ENCODE measurements around the gene CLASRP.

The CLASRP gene

DNA sequence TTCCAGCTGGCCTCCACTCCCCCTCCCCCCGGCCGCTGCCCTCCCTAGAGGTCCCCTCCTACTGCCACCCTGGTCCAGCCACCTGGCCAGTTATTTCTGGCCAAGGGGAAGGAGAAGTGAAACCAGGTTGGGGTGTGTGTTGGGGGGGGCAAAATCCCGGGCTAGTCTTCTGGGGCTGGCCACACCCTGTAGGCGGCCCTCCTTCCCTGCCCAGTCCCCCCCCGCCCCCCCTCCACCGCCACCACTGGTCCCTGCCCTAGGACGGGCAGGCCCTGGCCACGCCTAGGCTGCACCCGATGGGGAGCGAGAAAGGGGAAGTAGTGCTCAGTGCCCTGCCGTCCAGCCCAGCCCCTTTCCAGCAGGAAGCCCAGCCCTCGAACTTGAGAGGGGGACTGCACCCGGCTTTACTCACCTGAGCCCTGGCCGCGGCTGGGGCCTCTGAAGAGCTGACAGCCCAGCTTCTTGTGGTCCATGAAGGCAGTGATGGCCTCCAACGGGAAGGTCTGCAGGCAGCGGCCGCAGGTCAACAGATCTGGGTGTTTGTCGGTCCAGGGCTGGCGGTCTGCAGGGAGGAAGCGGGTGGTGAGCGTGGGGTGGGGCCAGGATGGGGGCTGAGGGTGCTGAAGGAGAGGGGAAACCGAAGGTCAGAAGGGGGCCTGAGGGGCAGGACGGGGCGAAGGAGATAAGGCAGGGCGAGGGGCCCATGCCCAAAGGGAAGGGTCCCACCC lies 36.6 kb downstream of the CLASRP start:
- peaks cover 16% of the 10 kb centered on the region; the same call in 1 of the 2 replicates for H4K20me1 ChIP-seq (ENCODE audit: insufficient read depth, low read length)
- peak overlapping the region; percentile 94 for H3K9ac ChIP-seq (ENCODE audit: low read length)
- DNase-seq = peak; percentile 94
- peak overlapping the region; percentile 91 for H3K4me3 ChIP-seq (ENCODE audit: low read length)
- H3K9me3 ChIP-seq (replicated peaks; ENCODE audit: insufficient read depth, low read length) = no peaks in the 10 kb centered on the region
- peaks cover 35% of the 10 kb centered on the region for H3F3A ChIP-seq (ENCODE audit: insufficient read depth, low read length)
- TF ChIP-seq, protein P1, sequence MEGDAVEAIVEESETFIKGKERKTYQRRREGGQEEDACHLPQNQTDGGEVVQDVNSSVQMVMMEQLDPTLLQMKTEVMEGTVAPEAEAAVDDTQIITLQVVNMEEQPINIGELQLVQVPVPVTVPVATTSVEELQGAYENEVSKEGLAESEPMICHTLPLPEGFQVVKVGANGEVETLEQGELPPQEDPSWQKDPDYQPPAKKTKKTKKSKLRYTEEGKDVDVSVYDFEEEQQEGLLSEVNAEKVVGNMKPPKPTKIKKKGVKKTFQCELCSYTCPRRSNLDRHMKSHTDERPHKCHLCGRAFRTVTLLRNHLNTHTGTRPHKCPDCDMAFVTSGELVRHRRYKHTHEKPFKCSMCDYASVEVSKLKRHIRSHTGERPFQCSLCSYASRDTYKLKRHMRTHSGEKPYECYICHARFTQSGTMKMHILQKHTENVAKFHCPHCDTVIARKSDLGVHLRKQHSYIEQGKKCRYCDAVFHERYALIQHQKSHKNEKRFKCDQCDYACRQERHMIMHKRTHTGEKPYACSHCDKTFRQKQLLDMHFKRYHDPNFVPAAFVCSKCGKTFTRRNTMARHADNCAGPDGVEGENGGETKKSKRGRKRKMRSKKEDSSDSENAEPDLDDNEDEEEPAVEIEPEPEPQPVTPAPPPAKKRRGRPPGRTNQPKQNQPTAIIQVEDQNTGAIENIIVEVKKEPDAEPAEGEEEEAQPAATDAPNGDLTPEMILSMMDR (IDR thresholded peaks at IDR 0.05; ENCODE audit: low read length) = no peak
- no peak for TF ChIP-seq EZH2phosphoT487 (IDR thresholded peaks at IDR 0.05; ENCODE audit: low read length)
- TF ChIP-seq EZH2 (optimal IDR thresholded peaks at IDR 0.05; ENCODE audit: low read depth, low read length) = no peak
- no peaks in the 10 kb centered on the region for H3K27me3 ChIP-seq (replicated peaks; ENCODE audit: insufficient read depth, low read length)
- peak overlapping the region; percentile 76 for H3K27ac ChIP-seq (ENCODE audit: low read length)
- H3K9me2 ChIP-seq (replicated peaks; ENCODE audit: insufficient read depth, low read length) = no peaks in the 10 kb centered on the region
- H2AFZ ChIP-seq (ENCODE audit: low read length) = peak overlapping the region; percentile 30; the same call in 1 of the 2 replicates
- peaks cover 18% of the 10 kb centered on the region for H3K4me1 ChIP-seq (ENCODE audit: low read length)
- H3K79me2 ChIP-seq (ENCODE audit: low read length) = peaks cover 67% of the 10 kb centered on the region
- H3K4me2 ChIP-seq (ENCODE audit: low read depth, low read length) = peak overlapping the region; percentile 93
- peaks cover 10% of the 10 kb centered on the region for H3K36me3 ChIP-seq (replicated peaks; ENCODE audit: insufficient read depth, low read length)

- Histone ChIP-seq H3K27ac (ENCODE audit: low read length) (peak within 1 kb of the TSS; percentile 76), H3K4me3 (ENCODE audit: low read length) (peak within 1 kb of the TSS; percentile 91), H3K4me2 (ENCODE audit: low read depth, low read length) (peak within 1 kb of the TSS; percentile 77), H2AFZ (ENCODE audit: low read length) (peak within 1 kb of the TSS; percentile 44; the same call in 1 of the 2 replicates), H3K36me3 (replicated peaks; ENCODE audit: insufficient read depth, low read length) (peaks cover 10% of the 10 kb centered on the region), H3K9me2 (replicated peaks; ENCODE audit: insufficient read depth, low read length) (no peaks in the 10 kb centered on the region), H3K79me2 (ENCODE audit: low read length) (peaks cover 70% of the 10 kb centered on the region), H3K27me3 (replicated peaks; ENCODE audit: insufficient read depth, low read length) (no peaks in the 10 kb centered on the region), H3K4me1 (ENCODE audit: low read length) (peaks cover 18% of the 10 kb centered on the region), H3F3A (ENCODE audit: insufficient read depth, low read length) (peaks cover 30% of the 10 kb centered on the region), H3K9ac (ENCODE audit: low read length) (peak within 1 kb of the TSS; percentile 94), H4K20me1 (ENCODE audit: insufficient read depth, low read length) (peaks cover 11% of the 10 kb centered on the region; the same call in 1 of the 2 replicates), H3K9me3 (replicated peaks; ENCODE audit: insufficient read depth, low read length) (no peaks in the 10 kb centered on the region)
- peak; percentile 94 for DNase-seq
- TF ChIP-seq EZH2 (optimal IDR thresholded peaks at IDR 0.05; ENCODE audit: low read depth, low read length) (no peak), EZH2phosphoT487 (IDR thresholded peaks at IDR 0.05; ENCODE audit: low read length) (no peak)
- TF ChIP-seq, protein P1 (IDR thresholded peaks at IDR 0.05; ENCODE audit: low read length) = no peak
Measured at GRCh38 chr19:45076029-45076850, 37.4 kb downstream of the CLASRP start, which contains the start of gene ZNF296. Gene ZNF296 (minus strand): TSS chr19:45076478. CDS start chr19:45076373, 105 bp downstream.

DNA sequence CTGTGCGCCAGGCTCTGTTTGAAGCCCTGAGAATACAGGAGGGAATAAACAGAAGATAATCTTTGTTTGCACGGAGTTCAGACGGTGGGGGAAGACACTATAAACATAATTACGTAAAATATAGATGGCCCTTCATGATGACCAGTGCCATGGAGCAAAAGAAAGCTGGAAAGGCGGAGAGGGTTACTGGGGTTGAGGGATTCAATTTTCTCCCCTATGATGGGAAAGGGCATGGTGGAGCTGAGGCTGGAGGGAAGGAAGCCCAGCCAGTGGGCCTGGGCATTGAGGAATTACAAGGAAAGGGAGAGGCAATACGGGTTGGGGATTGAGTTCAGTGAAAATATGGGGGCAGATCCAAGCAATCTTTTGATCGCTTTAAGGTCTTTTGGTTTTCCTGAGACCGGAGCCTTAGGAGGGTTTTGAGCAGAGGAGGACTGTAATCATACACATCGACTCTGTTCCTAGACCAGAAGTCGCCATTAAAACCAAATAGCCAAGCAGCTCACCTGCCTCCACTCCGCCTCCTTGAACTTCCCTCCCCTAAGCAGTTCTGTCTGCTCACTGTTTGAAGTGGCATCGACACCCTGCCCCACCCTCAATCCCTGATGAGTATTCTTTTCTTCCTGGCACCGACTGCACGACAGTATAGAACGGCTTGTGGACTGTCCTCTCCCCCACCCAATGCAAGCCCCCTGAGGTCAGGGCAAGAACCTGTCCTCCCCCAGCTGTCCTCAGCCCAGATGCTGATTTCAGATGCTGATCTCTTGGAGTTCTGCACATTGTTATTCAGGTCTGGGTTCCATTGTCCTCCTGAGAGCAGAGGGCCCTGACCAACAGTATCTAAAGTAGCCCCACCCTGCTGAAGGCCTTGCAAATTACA lies 38.2 kb downstream of the CLASRP start:
- peaks cover 70% of the 10 kb centered on the region for H3K79me2 ChIP-seq (ENCODE audit: low read length)
- no peaks in the 10 kb centered on the region for H3K9me3 ChIP-seq (replicated peaks; ENCODE audit: insufficient read depth, low read length)
- H2AFZ ChIP-seq (ENCODE audit: low read length) = 0 out of 2 replicates have a peak overlapping the region, but pooled peaks have one; percentile 44
- H3K27ac ChIP-seq (ENCODE audit: low read length) = peak overlapping the region; percentile 76; the same call in 1 of the 2 replicates
- H3K27me3 ChIP-seq (replicated peaks; ENCODE audit: insufficient read depth, low read length) = no peaks in the 10 kb centered on the region
- peak overlapping the region; percentile 37; the same call in 1 of the 2 replicates for H3K9ac ChIP-seq (ENCODE audit: low read length)
- peak overlapping the region; percentile 46 for H3K4me3 ChIP-seq (ENCODE audit: low read length)
- H3K4me2 ChIP-seq (ENCODE audit: low read depth, low read length) = peak overlapping the region; percentile 77
- H4K20me1 ChIP-seq (ENCODE audit: insufficient read depth, low read length) = peaks cover 4% of the 10 kb centered on the region; the same call in 1 of the 2 replicates
- H3F3A ChIP-seq (ENCODE audit: insufficient read depth, low read length) = peaks cover 25% of the 10 kb centered on the region
- H3K4me1 ChIP-seq (ENCODE audit: low read length) = peaks cover 18% of the 10 kb centered on the region
- no peak for DNase-seq
- no peak for TF ChIP-seq EZH2 (optimal IDR thresholded peaks at IDR 0.05; ENCODE audit: low read depth, low read length)
- TF ChIP-seq, protein P1 (IDR thresholded peaks at IDR 0.05; ENCODE audit: low read length) = no peak
- TF ChIP-seq EZH2phosphoT487 (IDR thresholded peaks at IDR 0.05; ENCODE audit: low read length) = no peak
- H3K9me2 ChIP-seq (replicated peaks; ENCODE audit: insufficient read depth, low read length) = no peaks in the 10 kb centered on the region
- peaks cover 10% of the 10 kb centered on the region; the same call in 1 of the 2 replicates for H3K36me3 ChIP-seq (replicated peaks; ENCODE audit: insufficient read depth, low read length)
